DND-41 (cell line): ENCODE measurements around the gene ARNT2.

ENCODE experiments used
- CTCF ChIP-seq: IDR thresholded peaks from 2 replicates; pipeline ENCODE4 v1.5.1; 2012; ENCODE audit warnings: borderline replicate concordance, low read length, moderate library complexity, mild to moderate bottlenecking; ENCODE audit not compliant: poor library complexity, severe bottlenecking; ENCODE audit errors: extremely low read depth
- EZH2 ChIP-seq: IDR thresholded peaks from 3 replicates; pipeline ENCODE4 v1.6.1; 2012; ENCODE audit warnings: borderline replicate concordance, low read depth, mild to moderate bottlenecking, moderate library complexity, low read length, inconsistent platforms; ENCODE audit not compliant: severe bottlenecking

- no peak for TF ChIP-seq CTCF
- TF ChIP-seq EZH2 = no peak
These were observed 225.2 kb downstream of the ARNT2 start for GRCh38 chr15:80629355-80629754.
